Nucleus accumbens (tissue), 56 donors: ENCODE results near the gene SGPL1.
A peak's percentile ranks its signal among the peaks of the same experiment; 100 is the strongest.
"Not testable (repeated sequence)": the region's sequence is repeated elsewhere in the genome, so short reads cannot be mapped to it uniquely, and the experiment has no call there.

Experiments used
- DNase-seq, 56 donors: peaks; one replicate each; lab custom pipeline; 2025; lab: John Stamatoyannopoulos, UW

The SGPL1 gene, protein sequence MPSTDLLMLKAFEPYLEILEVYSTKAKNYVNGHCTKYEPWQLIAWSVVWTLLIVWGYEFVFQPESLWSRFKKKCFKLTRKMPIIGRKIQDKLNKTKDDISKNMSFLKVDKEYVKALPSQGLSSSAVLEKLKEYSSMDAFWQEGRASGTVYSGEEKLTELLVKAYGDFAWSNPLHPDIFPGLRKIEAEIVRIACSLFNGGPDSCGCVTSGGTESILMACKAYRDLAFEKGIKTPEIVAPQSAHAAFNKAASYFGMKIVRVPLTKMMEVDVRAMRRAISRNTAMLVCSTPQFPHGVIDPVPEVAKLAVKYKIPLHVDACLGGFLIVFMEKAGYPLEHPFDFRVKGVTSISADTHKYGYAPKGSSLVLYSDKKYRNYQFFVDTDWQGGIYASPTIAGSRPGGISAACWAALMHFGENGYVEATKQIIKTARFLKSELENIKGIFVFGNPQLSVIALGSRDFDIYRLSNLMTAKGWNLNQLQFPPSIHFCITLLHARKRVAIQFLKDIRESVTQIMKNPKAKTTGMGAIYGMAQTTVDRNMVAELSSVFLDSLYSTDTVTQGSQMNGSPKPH

DNA sequence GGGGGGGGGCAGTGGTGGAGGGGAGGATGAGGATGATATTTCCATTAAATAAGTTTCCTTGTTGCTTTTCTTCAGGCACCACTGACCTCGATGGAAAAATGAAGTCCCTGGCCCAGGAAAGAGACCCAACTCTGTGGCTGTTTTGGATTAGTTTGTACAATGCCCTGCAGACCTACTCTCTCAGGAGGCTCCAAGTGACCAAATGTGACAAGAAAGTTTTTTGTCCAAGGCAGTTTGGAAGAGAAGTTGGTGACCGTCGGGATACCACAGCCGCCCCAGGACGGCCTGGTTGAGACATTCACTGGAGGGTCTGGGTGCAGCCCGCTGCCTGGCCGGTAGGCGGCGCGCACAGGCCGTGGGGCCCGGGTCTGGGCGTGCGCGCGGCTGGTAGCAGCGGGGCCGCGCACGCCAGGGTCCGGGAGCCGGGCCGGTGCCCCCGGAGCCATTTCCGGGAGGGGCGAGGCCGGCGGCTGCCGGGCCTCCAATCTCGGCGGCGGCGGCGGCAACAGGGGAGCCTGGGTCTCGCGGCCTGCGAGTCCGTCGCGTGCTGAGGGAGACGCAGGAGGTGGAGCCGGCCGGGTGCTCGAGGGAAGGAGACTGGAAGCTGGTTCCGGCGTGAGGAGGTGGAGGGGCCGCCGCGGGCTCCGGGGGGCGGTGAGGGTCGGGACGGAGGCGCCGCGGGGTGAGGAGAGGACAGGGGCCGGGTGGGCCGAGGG is at the start of gene SGPL1:
SGPL1 (plus strand) TSS at position 445 of the 716 bp plus-strand sequence. CDS start 906 bp downstream, outside the sequence.
- peak in 52 of 56 donors; percentile 9 to 90 (median 64) for DNase-seq

DNA sequence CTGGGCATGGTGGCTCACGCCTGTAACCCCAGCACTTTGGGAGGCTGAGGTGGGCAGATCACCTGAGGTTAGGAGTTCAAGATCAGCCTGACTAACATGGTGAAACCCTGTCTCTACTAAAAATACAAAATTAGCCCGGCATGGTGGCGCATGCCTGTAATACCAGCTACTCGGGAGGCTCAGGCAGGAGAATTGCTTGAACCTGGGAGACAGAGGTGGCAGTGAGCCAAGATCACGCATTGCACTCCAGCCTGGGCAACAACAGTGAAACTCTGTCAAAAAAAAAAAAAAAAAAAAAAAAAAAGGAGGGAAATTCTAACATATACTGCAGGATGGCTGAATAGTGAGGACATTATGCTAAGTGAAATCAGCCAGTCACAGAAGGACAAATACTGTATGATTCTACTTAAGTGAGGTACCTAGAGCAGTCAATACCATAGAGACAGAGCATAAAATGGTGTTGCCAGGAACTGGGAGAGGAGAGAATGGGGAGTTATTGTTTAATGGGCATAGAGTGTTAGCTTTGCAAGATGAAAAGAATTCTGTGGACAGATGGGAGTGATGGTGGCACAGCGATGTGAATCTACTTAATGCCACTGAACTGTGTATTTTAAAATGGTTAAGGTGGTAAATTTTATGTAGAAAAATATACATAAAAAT is 47.6 kb upstream of the SGPL1 start:
- DNase-seq, result not testable (repeated sequence)

DNA sequence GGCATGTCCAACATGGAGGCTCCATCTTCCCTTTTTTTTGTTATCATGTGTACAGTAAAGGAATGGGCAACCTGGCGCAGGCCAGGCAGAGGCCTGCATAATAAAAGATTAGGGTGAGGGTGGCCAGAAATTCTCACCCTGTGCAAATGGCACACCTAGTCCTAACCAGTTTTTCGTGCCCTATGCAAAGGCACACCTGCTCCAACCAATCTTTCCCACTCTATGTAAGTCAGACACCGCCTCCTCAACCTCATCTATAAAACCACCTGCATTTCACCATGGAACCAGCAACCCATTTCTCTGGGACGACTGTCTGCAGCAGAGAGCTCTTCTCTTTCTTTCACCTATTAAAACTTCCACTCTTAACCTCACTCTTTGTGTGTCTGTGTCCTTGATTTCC is 46.6 kb upstream of the SGPL1 start:
- DNase-seq, result no peak

DNA sequence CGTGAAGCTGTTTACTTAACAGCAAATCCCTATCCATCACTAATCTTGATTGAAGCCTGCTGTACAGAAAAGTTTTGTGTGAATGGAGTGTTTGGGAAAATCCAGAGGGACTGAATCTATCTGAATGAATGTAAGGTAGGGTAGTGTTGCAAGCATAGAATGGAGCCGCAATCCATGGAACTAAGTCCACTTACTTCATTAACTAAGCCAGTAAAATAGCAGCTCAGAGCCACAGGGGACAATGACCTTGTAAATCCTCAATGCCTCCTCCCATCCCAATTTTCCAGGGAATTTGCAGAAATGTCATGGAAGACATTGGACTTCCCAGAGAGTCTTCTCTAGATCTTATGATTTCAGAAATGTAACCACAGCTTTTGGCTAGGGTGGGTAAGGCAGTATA is 45.7 kb upstream of the SGPL1 start:
- DNase-seq, result no peak

DNA sequence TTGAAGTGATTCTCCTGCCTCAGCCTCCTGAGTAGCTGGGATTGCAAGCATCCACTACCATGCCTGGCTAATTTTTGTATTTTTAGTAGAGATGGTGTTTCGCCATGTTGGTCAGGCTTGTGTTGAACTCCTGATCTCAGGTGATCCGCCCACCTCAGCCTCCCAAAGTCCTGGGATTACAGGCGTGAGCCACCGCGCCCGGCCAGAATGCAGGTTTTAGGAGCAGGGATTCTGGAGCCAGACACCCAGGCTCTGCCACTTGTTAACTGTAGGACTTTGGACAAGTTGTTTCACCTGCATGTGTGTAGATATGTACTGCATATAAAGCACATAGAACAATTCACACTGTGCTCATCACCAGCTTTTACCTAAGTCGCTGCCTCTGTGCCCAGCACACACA is 45.2 kb upstream of the SGPL1 start:
- DNase-seq, result not testable (repeated sequence)

DNA sequence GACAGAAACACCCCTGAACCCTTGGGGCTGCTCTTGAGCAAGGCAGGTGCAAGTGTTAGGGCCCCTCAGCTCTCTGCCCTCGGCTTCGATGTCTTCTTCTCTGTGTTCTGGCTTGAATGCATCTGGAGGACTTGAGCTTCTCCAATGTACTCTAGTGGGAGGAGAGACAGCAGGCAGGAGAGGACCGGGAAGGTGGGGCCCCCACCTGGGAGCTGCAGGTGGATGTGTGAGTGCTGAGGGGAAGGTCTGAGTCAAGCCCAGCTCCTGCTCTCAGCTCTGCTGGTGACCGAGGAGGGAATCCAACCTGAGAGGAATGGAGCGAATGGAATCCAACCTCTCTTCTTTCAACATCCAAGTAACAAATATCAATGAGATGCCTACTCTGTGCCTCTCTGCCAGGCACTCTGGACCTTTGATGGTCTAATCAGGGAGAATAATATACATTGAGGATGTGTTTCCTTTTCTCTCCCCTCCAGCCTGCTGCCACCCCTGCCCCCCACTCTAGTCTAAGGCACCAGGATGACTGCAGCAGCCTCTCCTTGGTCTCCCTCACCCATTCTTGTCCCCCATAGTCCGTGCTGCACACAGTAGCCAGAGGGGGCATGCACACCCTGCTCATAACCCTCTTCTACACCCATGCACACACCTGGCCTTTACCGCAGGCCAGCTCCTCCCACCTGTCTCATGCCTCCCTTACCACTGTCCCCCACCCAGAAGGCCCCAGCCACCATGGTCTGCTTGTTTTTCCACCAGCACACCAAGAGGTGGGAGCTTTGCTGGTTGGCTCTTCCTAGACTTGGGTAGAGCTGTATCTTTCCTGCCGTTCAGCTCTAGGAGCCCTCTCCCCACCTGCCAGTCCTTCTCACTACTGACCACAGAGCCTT is 44.2 kb upstream of the SGPL1 start:
- no peak for DNase-seq

DNA sequence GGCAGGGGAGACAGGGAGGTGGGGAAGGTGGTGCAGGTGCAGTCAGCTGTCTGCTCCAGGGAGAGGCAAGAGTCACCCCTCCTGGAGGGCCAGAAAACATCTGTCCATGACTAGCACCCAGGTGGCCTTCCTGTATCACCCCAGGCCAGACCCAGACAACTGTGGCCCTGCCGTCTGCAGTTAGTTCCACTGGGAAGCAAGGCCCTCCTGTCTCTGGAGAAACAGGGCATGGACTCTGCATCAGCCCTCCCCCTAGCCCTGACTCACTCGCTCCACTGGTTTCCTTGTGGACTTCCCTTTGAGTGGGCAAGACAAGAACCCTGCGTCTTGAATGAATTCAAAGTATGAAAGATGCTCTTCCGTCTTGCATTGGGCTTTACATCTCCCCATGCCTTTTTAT is 43.1 kb upstream of the SGPL1 start:
- DNase-seq, result no peak

DNA sequence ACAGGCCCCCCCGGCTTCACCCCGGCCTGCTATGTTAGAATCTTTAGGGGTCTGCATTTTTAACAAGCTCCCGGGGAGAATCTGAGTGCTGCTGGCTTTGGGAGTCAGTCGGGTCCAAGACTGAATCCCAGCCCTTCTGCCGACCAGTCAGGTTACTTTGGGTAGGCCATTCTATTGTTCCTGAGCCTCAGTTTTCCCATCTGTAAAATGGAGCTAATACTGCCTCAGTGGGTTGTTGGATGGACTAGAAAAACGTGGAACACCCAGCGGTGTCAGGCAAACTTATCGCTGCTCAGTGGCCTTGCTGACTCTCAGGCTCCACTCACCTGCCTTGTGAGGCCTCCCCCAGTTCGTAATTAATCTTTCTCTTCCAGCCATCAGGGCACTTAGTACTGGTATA is 42.3 kb upstream of the SGPL1 start:
- no peak for DNase-seq

DNA sequence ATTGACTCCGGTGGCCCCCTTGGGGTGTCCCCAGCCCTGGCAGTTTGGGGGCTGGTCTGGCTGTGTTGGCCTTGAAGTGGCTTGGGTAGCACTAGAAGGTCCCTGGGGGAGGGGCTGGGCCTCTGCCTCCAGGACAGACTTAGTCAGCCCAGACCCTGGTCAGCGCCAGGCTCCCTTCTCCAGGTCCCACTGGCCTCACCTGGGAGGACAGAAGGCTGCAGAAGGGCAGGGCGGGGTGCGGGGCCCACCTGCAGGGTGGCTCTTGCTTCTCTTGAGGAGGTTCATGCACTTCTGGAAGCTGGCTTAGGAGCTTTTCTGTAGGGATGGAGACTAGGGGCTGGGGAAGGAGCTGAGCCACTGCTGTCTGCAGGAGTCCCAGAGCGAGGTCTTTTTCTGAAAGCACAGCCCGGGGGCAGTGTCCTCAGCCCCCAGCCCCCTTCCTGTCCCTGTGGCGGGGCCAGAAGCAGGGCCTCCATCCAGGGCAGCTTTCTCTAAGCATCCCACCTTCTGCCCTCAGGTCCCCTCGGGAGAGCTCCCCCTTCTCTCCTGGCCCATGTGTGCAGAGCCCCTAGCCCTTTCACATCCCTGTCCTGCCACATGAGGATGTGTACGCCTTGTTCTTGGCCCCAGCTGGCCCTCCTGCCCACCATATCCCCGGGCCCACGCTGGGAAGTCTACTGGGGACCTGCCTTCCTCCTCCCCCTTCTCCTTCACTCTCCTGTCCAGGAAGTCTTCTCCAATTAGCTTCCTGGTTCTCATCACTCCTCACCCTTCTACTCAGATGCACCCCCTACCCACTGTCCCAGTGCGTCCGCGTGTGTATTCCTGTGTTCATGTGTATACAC is 41.6 kb upstream of the SGPL1 start:
- DNase-seq, result no peak

DNA sequence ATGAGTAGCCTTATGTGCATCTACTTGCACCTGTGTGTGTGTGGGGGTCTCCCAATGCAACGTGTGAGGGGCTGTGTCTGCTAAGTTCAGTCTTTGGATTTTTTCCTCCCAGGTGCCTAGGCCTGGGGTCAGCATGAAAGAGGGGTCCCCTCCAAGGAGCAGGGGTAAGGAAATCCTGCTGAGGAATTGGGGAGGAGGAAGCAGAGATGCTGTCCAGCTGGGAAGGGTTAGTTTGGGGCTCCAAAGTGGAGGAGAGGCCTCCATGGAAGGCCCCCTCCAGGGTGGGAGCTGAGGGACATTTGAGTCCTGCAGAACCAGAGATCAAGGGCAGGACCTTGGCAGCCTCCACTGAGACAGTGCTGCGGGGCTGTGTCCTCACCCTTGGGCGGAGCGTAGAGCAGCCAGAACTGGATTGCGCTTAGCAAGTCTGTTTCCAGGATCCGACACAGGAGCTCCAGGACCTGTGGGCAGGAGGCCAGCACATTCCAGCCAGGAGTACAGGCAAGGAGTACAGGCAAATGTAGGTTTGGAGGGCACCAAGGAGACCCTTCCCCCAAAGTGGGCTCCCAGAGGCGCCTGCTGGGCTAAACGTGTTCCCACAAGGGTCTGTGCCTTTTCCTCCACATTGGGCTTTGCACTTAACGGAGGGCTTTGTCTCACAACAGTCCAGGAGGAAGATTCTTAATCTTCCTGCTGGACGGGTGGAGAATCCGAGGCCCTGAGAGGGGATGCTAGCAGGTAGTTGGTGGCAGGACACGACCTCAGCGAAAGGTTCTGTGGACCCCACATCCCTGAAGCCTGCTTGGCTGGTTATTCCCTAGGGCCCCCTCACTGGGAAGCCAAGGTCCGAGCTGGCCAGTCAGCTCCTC is 40.7 kb upstream of the SGPL1 start:
- no peak for DNase-seq

DNA sequence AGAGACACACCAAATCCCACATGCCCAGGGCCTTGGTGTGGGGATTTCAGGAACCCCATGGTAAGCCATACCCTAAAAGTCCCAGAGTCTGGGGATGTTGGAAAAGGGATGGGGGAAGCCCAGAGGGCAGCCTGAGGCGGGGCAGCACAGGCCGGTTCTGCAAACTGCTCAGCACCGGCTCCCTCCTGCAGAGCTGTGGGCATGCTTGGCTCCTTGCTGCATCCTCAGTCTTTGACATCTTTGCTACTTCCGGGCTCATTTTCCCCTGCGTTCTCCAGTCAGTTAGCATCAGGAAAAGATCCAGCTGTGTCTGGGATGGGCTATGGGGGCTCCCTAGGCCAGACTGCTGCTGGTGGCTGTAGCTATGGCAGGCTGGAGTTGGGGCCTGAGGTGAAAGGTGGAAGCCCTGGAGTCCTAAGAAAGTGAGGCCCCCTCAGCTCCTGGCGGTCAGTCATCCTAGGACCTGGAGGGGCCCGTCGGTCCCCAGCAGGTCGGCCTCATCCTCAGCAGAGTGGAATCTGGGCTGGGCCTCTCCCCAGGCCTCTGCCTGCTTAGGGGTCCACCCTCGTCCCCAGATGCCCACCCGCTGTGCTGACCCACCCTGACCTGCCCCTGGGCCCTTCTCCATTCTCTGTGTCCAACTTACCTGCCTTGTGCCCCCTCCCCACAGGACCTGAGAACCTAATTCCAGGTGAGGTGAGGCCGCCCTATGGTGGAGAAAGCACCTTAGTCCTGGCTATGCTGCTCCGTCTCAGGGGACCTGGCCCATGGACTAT is 39.9 kb upstream of the SGPL1 start:
- DNase-seq, result no peak

DNA sequence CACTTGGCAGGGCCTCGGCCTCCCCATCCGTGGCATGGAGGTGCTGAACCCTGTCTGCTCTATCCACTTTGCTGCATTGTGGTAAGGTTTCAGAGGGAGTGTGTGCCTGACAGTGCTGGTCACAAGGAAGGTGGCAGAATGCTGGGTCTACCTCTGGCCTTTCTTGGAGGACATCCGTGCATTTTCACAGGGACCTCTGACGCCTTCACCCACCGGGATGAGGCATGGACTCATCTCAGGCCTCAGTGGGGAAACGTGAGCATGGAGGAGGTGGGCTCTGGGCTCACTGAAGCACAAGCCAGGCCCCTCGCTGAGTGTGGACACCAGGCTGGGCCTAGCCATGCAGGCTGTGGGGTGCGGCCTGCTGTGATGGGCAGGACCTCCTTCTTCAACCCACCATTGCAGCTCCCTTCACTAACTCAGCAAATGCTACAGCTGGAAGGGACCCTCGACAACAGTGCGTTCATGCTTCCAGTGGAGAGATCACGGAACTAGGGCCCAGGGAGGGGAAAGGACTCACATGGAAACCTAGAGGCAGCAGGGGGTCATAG is 39.2 kb upstream of the SGPL1 start:
- no peak for DNase-seq

DNA sequence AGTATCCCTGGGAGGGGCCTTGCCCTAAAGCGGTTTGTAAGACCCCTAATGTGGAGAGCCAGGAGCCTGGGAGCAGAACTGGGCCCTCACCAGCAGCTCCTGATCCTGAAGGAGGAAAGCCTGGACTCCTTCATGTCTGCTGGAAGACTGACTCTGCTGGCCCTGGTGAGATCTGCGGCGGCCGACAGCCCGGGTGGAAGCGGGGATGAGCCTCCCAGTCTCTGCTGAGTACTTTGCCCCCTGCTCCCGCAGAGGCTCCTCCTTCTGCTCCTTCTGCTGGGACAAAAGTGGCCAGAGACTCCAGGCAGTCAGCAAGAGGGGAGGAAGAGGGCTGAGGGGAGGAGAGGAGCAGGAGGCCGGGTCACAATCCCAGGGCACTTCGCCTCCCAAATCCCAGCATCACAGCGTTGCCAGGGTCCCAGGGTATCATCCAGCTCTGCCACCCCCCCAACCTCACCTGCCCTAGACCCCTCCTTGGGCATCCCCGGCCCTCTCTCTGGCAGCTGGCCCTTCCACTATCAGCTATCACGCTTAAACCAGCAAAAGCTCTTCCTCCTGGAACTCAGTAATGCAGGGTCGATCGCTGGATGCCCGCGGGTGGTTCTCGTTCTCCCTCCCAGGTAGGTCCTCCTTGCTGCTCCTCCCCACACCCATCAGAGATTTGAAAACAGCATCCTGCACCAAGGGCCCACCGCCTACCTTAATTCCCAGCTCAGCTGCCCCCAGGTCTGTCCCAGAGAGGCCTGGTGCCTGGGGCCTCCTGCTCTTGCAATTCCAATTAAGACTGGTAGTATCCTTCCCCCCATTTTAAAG is 38.5 kb upstream of the SGPL1 start:
- DNase-seq, result no peak

DNA sequence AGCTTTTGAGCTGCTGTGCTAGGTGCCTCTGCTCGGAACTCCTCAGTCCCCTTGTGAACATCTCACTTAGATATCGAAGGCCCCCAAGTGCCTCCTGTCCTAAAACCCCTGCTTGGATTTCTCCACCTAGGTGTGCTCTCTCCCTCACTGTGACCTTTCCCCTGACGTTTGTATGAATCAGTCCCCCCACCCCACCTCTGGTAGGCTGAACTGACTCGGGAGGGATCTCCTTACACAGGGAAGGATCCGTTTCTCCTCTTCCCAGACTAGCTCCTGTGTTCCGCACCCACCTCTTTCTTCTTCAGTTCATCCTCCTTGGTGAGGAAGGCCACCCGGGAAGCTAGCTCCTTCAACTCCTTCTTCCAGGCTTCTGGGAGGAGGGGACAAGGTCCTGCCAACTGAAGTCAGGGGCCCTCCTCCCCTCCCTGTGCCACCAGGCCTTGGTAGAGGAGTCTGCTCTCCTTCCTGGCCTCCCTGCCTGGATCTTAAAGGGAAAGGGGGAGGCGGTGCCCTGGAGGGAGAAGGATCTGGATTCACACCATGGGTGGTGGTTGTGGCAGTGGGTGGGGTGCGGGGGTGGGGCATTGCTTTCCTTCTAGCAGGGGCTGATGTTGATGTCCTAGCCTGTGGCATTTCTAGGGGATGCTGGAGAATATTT is 37.4 kb upstream of the SGPL1 start:
- DNase-seq, result no peak

DNA sequence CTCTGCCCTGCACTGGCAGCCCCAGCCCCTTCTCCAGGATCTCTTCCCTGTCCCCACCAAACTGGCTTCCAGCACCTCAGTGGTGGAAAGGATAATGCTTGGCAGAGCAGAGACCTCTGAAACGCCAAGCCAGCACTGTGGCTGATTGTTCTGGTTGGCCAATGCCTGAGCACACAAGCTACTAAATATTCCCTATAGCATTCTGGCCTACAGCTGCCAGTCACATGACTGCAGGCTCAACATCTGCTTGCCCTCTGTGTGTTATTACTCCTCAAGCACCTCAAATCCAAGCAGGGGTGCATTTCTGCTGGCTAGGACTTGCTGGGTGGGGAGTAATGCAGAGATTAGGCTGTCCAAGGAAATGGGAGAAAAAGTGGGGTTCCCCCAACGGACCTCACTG is 36.7 kb upstream of the SGPL1 start:
- DNase-seq, result peak in 22 of 56 donors; percentile 6 to 58 (median 32)
